Measurements from ENCODE around the gene LINC00237.

LINC00237 gene

GRCh38 chr20:21099751-21100577, 6.2 kb downstream of the LINC00237 start:
- POLR2A ChIA-PET = interaction anchor here (0.9 kb wide), 1 partner anchor 24 kb away, joined by 3 read pairs; no protein-coding TSS in a partner anchor
- Histone ChIP-seq H3K4me3 (ENCODE audit: control insufficient read depth in 1 of 7, extremely low read depth in 1 of 7, insufficient read depth in 4 of 7, low read depth in 2 of 7, low read length in 6 of 7) (peak overlapping the region in 5 of 7 experiments; percentile 28 to 70 (median 54)), H3K36me3 (ENCODE audit: control insufficient read depth in 4 of 4, insufficient read depth in 4 of 4, low read length in 3 of 4) (no peaks in the 10 kb centered on the region), H3K4me1 (ENCODE audit: control extremely low read depth in 1 of 4, control insufficient read depth in 4 of 4, insufficient read depth in 4 of 4, low read length in 3 of 4) (peaks cover 3 to 36% (median 33%) of the 10 kb centered on the region in 4 experiments), H3K9me3 (ENCODE audit: control extremely low read depth in 1 of 5, control insufficient read depth in 4 of 5, insufficient read depth in 2 of 5, low read depth in 1 of 5, low read length in 4 of 5) (no peaks in the 10 kb centered on the region), H3K27ac (ENCODE audit: insufficient read depth in 1 of 2, low read depth in 1 of 2, low read length in 2 of 2, poor library complexity in 1 of 2, severe bottlenecking in 2 of 2) (no peak overlapping the region), H3K27me3 (replicated peaks in 2 of 5; ENCODE audit: control insufficient read depth in 4 of 5, insufficient read depth in 5 of 5, low read length in 4 of 5) (peaks cover 19 to 100% (median 75%) of the 10 kb centered on the region in 5 experiments)
- WGBS (ENCODE audit: insufficient coverage) = 1% methylated on average over 36 of the region's 46 CpGs
- DNase-seq = peak in 2 of 3 donors; percentile 56 to 57
- CTCF ChIA-PET = no interaction called here

DNA sequence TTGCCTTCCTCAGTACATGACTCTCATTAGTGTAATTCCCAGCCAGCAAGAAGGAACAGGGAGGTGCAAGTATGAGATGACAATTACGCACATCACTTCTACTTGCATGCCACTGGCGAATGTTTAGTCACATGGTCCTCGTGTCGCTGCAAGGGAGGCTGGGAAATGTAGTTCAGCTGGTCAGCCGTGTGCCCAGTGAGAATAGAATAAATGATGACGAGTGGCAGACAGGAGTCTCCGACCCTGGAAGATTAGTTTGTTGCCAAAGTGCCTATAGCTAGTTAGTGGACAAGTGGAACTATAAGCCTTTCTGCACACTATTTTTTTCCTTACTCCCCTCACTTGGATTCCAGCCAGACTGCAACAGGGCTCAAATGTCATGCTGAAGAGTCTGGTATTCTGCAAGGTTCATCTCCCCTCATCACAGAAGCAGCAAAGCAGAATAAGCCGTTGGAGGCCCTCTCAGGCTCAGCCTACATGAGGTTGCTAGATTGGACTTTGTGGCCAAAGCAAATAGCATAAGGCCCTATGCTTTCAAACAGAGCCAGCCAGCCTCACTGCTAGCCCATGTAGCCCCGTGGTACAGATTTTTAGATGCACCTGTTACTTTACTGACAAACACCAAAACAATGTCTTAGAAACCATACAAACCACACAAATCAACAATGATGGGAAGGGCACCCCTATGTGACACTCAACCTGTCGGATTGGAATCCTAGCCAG, 9.7 kb downstream of the LINC00237 start:
- H3K4me3 ChIP-seq (ENCODE audit: control insufficient read depth in 1 of 7, extremely low read depth in 1 of 7, insufficient read depth in 4 of 7, low read depth in 2 of 7, low read length in 6 of 7) = no peak overlapping the region
- no peak overlapping the region for H3K27ac ChIP-seq (ENCODE audit: insufficient read depth in 1 of 2, low read depth in 1 of 2, low read length in 2 of 2, poor library complexity in 1 of 2, severe bottlenecking in 2 of 2)
- no peaks in the 10 kb centered on the region for H3K36me3 ChIP-seq (ENCODE audit: control insufficient read depth in 4 of 4, insufficient read depth in 4 of 4, low read length in 3 of 4)
- H3K27me3 ChIP-seq (replicated peaks in 2 of 5; ENCODE audit: control insufficient read depth in 4 of 5, insufficient read depth in 5 of 5, low read length in 4 of 5) = peaks cover 39 to 98% (median 78%) of the 10 kb centered on the region in 5 experiments
- DNase-seq = no peak
- ChIA-PET POLR2A (no interaction called here), CTCF (no interaction called here)
- peaks cover 3 to 21% (median 18%) of the 10 kb centered on the region in 4 experiments for H3K4me1 ChIP-seq (ENCODE audit: control extremely low read depth in 1 of 4, control insufficient read depth in 4 of 4, insufficient read depth in 4 of 4, low read length in 3 of 4)
- 39% methylated on average over 8 of the region's 10 CpGs for WGBS (ENCODE audit: insufficient coverage)
- H3K9me3 ChIP-seq (ENCODE audit: control extremely low read depth in 1 of 5, control insufficient read depth in 4 of 5, insufficient read depth in 2 of 5, low read depth in 1 of 5, low read length in 4 of 5) = no peaks in the 10 kb centered on the region

GRCh38 chr20:21092806-21093205, 13.4 kb downstream of the LINC00237 start:
- no peaks in the 10 kb centered on the region for H3K4me1 ChIP-seq (ENCODE audit: control extremely low read depth in 1 of 4, control insufficient read depth in 4 of 4, insufficient read depth in 4 of 4, low read length in 3 of 4)
- H3K36me3 ChIP-seq (ENCODE audit: control insufficient read depth in 4 of 4, insufficient read depth in 4 of 4, low read length in 3 of 4) = no peaks in the 10 kb centered on the region
- no peak overlapping the region for H3K27ac ChIP-seq (ENCODE audit: insufficient read depth in 1 of 2, low read depth in 1 of 2, low read length in 2 of 2, poor library complexity in 1 of 2, severe bottlenecking in 2 of 2)
- no peak overlapping the region for H3K4me3 ChIP-seq (ENCODE audit: control insufficient read depth in 1 of 7, extremely low read depth in 1 of 7, insufficient read depth in 4 of 7, low read depth in 2 of 7, low read length in 6 of 7)
- ChIA-PET POLR2A (no interaction called here), CTCF (no interaction called here)
- no peak for DNase-seq
- WGBS (ENCODE audit: insufficient coverage) = no CpG with 5 or more reads among the region's 3 CpGs
- H3K9me3 ChIP-seq (ENCODE audit: control extremely low read depth in 1 of 5, control insufficient read depth in 4 of 5, insufficient read depth in 2 of 5, low read depth in 1 of 5, low read length in 4 of 5) = no peaks in the 10 kb centered on the region
- H3K27me3 ChIP-seq (replicated peaks in 2 of 5; ENCODE audit: control insufficient read depth in 4 of 5, insufficient read depth in 5 of 5, low read length in 4 of 5) = peaks cover 36 to 98% (median 73%) of the 10 kb centered on the region in 5 experiments

GRCh38 chr20:21090721-21091120, 15.4 kb downstream of the LINC00237 start:
- WGBS (ENCODE audit: insufficient coverage) = 83% methylated on average over 6 of the region's 11 CpGs
- Histone ChIP-seq H3K9me3 (ENCODE audit: control extremely low read depth in 1 of 5, control insufficient read depth in 4 of 5, insufficient read depth in 2 of 5, low read depth in 1 of 5, low read length in 4 of 5) (peaks cover 0 to under 1% (median 0%) of the 10 kb centered on the region in 5 experiments), H3K4me3 (ENCODE audit: control insufficient read depth in 1 of 7, extremely low read depth in 1 of 7, insufficient read depth in 4 of 7, low read depth in 2 of 7, low read length in 6 of 7) (no peak overlapping the region), H3K4me1 (ENCODE audit: control extremely low read depth in 1 of 4, control insufficient read depth in 4 of 4, insufficient read depth in 4 of 4, low read length in 3 of 4) (no peaks in the 10 kb centered on the region), H3K36me3 (ENCODE audit: control insufficient read depth in 4 of 4, insufficient read depth in 4 of 4, low read length in 3 of 4) (no peaks in the 10 kb centered on the region), H3K27ac (ENCODE audit: insufficient read depth in 1 of 2, low read depth in 1 of 2, low read length in 2 of 2, poor library complexity in 1 of 2, severe bottlenecking in 2 of 2) (no peak overlapping the region), H3K27me3 (replicated peaks in 2 of 5; ENCODE audit: control insufficient read depth in 4 of 5, insufficient read depth in 5 of 5, low read length in 4 of 5) (peaks cover 39 to 89% (median 59%) of the 10 kb centered on the region in 5 experiments)
- no peak for DNase-seq
- ChIA-PET POLR2A (no interaction called here), CTCF (no interaction called here)

- no peaks in the 10 kb centered on the region for H3K4me1 ChIP-seq (ENCODE audit: control extremely low read depth in 1 of 4, control insufficient read depth in 4 of 4, insufficient read depth in 4 of 4, low read length in 3 of 4)
- H3K36me3 ChIP-seq (ENCODE audit: control insufficient read depth in 4 of 4, insufficient read depth in 4 of 4, low read length in 3 of 4) = no peaks in the 10 kb centered on the region
- peak in 1 of 3 donors; percentile 37 for DNase-seq
- POLR2A ChIA-PET = no interaction called here
- H3K27ac ChIP-seq (ENCODE audit: insufficient read depth in 1 of 2, low read depth in 1 of 2, low read length in 2 of 2, poor library complexity in 1 of 2, severe bottlenecking in 2 of 2) = no peak overlapping the region
- no peak overlapping the region for H3K4me3 ChIP-seq (ENCODE audit: control insufficient read depth in 1 of 7, extremely low read depth in 1 of 7, insufficient read depth in 4 of 7, low read depth in 2 of 7, low read length in 6 of 7)
- H3K27me3 ChIP-seq (replicated peaks in 2 of 5; ENCODE audit: control insufficient read depth in 4 of 5, insufficient read depth in 5 of 5, low read length in 4 of 5) = peaks cover 39 to 87% (median 55%) of the 10 kb centered on the region in 5 experiments
- WGBS (ENCODE audit: insufficient coverage) = 43% methylated on average over 9 of the region's 14 CpGs
- H3K9me3 ChIP-seq (ENCODE audit: control extremely low read depth in 1 of 5, control insufficient read depth in 4 of 5, insufficient read depth in 2 of 5, low read depth in 1 of 5, low read length in 4 of 5) = peaks cover 0 to 2% (median 0%) of the 10 kb centered on the region in 5 experiments
- CTCF ChIA-PET = no interaction called here
These were observed 16.0 kb downstream of the LINC00237 start for GRCh38 chr20:21090111-21090618.

- 60% methylated on average over 4 of the region's 8 CpGs for WGBS (ENCODE audit: insufficient coverage)
- ChIA-PET POLR2A (no interaction called here), CTCF (no interaction called here)
- Histone ChIP-seq H3K4me1 (ENCODE audit: control extremely low read depth in 1 of 4, control insufficient read depth in 4 of 4, insufficient read depth in 4 of 4, low read length in 3 of 4) (no peaks in the 10 kb centered on the region), H3K36me3 (ENCODE audit: control insufficient read depth in 4 of 4, insufficient read depth in 4 of 4, low read length in 3 of 4) (no peaks in the 10 kb centered on the region), H3K9me3 (ENCODE audit: control extremely low read depth in 1 of 5, control insufficient read depth in 4 of 5, insufficient read depth in 2 of 5, low read depth in 1 of 5, low read length in 4 of 5) (peaks cover 0 to 2% (median 0%) of the 10 kb centered on the region in 5 experiments), H3K27me3 (replicated peaks in 2 of 5; ENCODE audit: control insufficient read depth in 4 of 5, insufficient read depth in 5 of 5, low read length in 4 of 5) (peaks cover 39 to 86% (median 58%) of the 10 kb centered on the region in 5 experiments), H3K4me3 (ENCODE audit: control insufficient read depth in 1 of 7, extremely low read depth in 1 of 7, insufficient read depth in 4 of 7, low read depth in 2 of 7, low read length in 6 of 7) (no peak overlapping the region), H3K27ac (ENCODE audit: insufficient read depth in 1 of 2, low read depth in 1 of 2, low read length in 2 of 2, poor library complexity in 1 of 2, severe bottlenecking in 2 of 2) (no peak overlapping the region)
- DNase-seq = no peak
These were observed 16.8 kb downstream of the LINC00237 start for GRCh38 chr20:21089391-21089790.

All from common myeloid progenitor, CD34-positive (primary cell).